ENCODE data around the gene CCDC197.

CCDC197 gene

DNA sequence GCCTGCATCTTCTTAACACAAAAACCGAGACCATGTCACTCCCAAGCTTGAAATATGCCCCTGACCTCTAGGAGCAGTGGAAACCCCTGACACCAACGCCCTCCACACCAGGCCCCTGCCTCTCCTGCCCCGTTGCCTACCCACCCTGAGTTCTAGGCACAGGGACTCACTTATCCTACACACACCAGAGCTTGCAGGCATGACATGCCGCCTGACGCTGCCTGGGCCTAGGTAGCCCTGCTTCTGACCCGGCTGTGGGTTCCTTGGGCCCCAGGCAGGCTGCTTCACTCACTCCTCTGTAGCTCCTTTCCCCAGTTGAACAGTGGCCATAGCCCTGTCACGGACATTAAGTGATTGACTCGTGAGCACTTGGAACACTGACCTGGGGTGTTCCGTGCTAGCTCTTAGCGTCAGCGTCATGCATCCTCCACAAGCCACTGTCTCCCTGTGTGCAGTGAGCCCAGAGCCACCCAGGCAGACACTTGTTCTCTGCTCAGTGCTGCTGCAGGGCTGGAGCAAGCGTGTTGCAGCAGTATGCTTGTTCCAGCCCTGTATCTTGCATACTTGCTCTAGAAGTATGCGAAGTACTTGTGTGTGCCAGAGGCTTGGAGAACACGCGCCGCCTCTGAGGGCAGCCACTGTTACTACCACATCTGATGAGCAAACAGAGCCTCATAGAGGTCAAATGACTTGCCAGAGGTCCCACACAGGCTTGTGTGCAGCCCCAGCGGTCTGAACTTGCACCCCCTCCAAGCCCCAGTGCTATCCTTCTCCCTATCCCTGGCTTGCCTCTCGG, 44.6 kb downstream of the CCDC197 start:
- no peak for DNase-seq (ENCODE audit: low read depth, low spot score)

DNA sequence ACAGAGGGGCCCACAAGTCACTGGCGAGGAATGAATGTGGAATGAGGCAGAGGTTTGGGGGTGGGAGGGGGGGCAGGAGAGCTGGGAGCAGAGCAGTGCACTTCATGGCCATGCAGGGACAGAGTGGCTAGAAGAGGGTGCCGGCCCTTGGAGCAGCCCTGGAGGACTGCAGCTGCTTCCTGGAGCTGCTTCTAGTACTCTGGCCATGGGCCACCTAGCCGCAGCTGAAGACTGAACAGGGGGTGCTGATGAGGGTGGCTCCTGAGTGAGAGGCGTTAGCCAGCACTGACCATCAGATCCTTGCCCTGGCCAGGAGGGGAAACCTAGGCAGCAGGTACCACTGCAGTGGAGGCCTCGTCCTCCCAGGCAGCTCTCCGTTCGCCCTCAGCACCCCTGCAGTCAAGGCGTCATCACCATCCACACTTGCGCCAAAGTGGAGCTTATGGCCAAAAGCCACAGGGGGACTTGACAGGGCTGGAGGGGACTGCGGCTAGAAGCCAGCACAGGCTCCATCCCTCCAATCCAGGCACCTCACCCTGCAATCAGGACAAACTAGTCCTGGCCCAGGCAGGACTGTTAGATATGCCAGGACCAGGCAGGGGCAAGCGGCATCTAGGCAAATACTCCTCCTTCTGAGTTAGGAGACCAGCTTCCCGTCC, 45.5 kb downstream of the CCDC197 start:
- no peak for DNase-seq (ENCODE audit: low read depth, low spot score)

DNA sequence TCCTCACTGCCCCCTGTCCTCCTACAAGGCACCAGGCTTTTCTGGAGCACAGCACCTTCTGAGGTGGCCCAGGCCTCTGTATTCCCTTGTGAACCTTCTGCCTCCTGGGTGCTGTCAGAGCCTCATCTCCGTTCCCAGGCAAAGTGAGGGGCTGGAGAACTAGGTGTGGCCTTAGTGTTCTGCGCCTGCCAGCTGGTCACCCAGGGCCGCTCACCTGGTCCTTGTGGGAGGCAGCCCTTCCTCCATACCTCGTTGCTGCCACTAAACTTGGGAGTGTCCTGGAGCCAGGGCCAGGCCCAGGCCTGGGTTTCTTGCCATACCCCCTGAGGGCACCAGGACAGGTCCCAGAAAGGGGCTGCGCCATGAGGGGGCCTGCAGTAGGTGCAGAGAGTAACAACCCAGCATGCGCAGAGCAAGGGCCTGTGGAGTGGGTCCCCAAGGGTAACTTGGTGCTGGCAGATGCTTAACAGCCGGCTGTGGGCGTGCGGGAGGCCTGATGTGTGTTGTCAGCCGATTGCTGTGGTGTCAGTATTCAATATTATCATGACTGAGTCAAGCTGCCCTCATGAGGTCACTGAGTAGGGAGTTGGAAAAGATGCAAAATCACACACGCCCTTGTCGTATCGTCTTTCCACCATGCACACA, 46.1 kb downstream of the CCDC197 start:
- no peak for DNase-seq (ENCODE audit: low read depth, low spot score)

DNA sequence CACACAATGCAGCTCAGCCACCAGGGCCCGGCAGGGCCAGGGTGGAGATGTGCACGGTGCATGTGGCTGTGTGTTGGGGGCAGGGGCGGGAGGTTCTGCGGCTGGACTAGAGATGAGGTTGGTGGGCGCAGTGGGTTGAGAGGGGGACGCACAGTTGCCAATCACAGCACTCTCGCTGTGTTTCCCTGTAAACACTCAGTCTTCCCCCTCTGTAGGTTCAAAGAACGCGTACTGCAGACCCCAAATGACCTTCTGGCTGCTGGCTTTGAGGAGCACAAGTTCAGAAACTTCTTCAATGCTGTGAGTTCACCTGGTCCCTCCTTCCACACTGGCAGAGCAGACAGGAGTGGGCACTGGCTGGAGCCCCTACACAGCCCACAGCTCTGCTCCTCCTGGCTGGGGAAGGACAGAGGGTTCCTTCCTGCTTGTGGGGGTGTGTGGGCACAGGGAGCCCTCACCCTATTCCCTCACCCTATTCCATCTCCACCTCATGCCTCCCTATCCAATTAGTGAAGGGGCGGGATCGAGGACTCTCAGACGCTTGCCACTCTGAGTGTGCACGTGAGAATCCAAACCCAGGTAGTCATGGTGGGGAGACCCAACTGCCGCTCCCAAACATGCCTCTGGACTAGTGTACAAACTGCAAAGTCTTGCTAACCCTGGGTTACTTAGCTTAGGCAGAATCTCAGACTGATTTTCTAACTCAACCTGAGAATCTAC, 46.8 kb downstream of the CCDC197 start:
- DNase-seq (ENCODE audit: low read depth, low spot score) = no peak

DNA sequence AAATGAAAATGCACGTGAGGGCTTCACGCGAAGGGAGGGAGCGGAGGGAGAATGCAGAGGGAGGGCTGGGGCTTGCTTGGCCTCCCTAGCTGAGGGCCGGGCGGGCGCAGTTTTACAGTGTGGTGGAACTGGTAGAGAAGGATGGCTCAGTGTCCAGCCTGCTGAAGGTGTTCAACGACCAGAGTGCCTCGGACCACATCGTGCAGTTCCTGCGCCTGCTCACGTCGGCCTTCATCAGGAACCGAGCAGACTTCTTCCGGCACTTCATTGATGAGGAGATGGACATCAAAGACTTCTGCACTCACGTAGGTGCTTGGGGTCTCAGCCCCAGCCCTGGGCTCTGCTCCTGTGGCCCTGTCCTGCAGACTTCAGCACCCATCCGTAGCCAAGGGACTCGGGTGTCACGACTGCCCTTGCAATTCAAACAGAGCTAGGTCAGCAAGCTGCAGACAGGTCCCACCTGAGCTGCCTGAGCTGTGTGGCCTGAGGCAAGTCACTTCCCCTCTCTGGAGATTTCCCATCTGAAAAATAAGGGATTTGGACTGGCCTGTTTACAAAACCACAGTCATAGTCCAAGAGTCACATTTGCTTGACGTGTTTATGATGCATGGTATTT, 47.5 kb downstream of the CCDC197 start:
- no peak for DNase-seq (ENCODE audit: low read depth, low spot score)

DNA sequence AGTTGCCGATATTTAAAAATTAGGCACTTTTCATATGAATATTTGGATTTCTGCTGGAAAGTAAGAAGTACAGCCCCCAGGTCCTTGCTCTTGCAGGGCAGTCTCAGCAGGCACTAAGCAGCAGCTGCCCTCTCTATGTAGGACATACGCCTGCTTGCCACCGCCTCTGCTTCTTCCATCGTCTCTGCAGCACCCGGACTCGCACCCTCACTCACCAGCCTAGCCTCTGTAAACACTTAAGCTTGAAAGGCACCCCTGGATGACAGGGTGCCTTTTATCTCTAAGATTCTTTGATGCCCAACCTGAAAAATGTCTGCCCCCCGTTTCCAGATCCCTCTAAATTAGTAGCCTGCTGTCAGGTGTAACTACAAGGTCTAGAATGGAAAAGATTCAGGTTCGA, 48.0 kb downstream of the CCDC197 start:
- DNase-seq (ENCODE audit: low read depth, low spot score) = no peak

DNA sequence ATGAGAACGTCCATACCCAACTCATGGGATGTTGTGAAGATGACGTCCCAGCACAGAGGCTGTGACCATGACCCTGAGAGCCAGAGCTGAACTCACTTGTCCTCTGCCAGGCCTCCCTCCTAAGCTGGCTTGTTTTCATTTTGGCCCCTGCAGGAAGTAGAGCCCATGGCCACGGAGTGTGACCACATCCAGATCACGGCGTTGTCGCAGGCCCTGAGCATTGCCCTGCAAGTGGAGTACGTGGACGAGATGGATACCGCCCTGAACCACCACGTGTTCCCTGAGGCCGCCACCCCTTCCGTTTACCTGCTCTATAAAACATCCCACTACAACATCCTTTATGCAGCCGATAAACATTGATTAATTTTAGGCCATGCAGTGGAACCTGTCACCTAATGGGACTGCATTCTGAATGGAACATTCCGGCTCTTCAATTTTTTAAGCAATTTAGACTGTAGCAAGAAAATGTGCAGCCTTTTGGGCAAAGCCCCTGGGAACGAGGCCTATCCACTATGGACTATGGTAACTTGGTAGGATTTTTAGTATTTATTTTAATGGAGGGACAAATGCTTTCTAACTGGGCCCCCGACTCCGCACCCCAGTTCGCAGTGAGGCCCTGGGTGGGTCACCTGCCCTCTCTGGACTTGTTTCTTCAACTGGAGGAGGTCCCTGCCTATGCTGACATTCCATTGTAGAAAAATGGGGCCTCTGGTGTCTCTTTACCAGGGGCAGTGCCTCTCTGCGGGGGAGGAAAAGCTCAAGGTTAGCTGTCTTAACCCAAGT, 48.7 kb downstream of the CCDC197 start:
- no peak for DNase-seq (ENCODE audit: low read depth, low spot score)

DNA sequence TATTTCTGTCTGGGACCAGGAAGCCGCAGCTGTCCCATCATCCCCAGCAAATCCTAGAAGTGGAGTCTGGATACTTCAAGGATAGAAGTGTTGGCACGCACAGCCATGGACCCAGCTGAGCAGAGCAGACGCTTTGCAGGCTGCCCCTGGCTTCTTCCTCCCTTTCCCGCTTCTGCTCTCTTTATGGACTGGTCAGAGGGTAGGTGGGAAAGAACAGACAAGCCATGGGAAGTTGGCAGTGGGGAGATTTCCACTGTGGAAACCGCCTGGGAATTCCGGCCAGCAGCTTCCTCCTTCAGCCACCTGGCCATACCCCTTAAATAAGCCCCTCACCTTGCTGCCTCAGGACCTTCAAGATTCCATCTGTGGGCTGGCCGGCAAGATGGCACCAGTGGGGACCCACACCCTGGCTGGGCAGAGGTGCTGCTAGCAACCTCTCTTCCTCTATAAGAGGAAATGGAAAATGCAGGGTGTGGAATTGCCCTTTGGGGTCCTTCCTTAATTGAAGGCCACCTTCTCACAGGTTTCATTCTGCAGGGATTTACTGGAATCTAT, 49.7 kb downstream of the CCDC197 start:
- no peak for DNase-seq (ENCODE audit: low read depth, low spot score)

DNA sequence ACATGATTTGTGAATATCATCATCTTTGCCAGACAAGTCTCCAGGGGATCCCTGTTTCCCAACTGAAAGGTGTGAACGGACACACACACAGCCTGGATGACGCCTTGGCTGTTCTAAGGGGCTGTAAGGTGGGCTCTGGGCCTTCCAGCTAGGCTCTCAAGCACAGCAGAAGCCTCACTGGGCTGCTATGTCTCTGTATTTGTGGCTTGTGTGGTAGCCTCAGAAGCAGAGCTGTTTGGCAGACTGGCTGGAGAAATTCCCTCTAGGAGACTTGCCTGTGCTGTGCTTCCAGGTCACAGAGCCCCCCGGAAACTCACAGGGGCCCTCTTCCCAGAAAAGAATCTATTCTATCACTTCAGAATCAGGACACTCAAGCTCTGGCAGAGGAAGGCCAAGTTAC, 50.5 kb downstream of the CCDC197 start:
- no peak for DNase-seq (ENCODE audit: low read depth, low spot score)

DNA sequence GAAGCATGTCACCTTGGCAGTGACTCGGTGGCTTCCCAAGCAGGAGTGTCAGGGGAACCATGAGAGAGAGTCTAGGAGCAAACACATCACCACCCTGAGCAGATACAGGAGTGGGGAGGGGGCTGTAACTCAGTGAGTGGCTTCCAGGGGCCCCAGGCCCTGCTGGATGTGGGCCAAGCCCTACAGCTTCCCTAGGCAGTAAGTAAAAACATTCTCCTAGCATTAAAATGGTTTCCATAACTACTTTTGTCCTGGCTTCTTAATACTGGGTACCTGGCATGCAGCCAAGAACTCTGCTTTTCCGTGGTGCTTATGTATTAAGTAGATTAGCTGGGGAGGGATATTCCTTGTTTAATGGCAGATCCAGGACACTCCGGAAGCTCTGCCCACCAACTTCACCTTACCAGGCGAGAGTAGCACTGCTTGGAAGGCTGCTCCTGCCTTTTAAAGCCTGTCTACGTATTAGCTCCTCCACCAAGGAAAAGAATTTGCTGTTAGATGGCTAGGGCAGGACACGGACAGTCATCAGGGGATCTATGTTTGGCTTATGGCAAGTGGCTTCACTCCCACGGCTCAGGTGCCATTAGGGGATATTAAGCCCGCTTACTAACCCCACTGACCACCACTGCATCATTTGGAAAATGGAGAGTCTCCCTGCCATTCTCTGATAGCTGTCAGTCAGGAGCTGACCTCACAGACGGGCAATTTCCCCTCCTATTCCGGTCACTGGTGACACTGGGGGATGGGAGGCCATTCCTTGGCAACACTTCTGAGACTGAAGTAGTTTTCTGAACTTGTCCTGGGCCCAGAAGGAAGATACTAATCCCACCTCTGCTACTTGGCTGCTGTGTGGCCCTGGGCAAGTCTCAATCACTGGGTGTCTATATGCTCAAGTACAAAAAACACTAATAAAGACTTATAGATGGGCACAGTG, 51.9 kb downstream of the CCDC197 start:
- no peak for DNase-seq (ENCODE audit: low read depth, low spot score)

DNA sequence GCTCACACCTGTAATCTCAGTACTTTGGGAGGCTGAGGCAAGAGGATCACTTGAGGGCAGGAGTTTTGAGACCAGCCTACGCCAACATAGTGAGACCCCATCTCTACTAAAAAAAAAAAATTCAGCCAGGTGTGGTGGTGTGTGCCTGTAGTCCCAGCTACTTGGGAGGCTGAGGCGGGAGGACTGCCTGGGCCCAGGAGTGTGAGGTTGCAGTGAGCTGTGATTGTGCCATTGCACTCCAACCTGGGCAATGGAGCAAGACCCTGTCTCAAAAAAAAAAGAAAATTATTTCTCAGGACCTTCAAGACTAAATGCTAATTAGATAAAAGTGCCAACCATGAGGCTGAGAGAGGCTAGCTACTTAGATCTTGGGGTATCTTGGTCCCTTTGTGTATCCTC, 52.5 kb downstream of the CCDC197 start:
- no peak for DNase-seq (ENCODE audit: low read depth, low spot score)

DNA sequence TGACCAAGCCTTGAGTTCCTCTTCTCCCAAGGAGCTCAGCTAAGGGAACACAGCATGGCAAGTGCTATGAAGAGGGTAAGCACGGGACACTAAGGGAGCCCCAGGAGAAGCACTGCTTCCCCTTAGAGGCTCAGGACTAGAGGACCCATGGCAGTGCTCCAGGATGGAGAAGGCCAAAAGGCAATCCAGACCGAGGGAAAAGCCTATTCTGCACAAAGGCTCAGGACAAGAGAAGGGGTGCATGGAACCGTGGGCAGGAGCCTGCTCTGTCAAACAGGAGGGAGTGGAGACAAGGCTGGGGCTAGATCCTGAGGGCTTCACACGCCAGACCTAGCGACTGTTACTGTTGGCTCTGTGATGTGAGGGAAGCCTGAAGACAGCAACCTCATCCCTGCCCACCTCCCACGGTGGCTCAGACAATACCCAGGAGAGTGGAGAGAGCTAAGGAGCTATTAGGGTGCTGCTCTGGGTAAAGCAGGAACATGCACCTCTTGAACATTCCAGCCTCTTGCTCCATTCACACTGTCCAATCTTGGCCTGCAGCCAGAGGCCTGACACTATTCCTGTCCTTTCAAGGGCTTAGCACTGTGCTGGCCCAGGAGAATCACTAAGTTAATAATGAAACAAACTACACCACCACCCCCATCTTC, 53.3 kb downstream of the CCDC197 start:
- DNase-seq (ENCODE audit: low read depth, low spot score) = no peak

DNA sequence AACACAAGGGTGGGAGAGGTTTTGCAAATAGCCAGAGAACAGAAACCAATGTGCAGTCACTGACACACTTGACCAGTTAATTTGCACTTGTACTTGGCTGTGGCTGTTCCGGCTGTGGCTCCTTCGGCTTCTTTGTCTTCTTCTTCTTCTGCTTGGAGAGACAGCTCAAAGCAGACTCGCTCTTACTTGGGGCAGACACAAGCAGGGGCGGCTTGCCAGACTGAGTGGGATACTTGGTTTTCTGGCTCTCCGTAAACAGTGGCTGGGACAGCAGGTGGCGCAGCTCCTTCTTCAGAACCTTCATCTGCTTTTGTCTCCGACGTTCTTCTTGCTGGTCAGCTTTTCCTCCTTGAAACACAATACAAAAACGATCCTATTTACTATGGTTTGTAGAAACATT, 54.0 kb downstream of the CCDC197 start:
- DNase-seq (ENCODE audit: low read depth, low spot score) = no peak

DNA sequence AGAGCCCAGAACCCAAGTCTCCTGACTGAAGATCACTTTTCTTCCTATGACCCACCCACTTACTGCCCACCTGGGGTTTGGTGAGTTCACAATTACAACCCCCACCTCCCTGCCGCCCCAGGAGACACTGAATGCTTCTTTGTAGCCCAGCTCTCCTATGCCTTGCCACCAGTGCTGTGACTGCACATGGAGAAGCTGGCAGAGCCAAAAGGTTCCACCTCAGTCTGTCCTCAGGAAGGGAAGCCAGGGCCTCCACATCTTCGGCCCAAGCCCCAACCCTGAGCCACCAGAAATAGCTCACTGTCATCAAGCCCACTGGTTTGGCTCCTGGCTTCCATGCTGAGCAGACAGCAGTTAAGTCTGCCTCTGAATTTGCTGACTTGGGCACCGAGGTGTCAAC, 54.7 kb downstream of the CCDC197 start:
- DNase-seq (ENCODE audit: low read depth, low spot score) = no peak

DNA sequence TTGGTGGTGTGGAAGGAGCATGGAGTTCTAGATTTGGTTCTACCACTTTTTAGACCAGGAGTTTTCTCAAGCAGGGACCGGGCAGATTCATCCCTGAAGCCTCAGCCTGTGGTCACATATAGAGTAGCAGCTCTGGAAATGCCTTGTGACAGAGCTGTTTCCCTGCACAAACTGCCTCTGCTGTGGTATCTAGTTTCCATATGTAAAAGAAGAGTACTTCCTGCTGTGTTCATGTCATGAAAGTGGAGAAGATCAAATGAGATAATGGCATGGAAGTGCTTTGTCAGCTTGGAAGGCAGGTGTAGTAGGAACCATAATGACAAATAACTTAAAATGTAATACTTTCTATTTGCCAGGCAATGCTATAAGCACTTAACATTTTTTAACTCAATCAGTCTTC, 55.1 kb downstream of the CCDC197 start:
- no peak for DNase-seq (ENCODE audit: low read depth, low spot score)

DNA sequence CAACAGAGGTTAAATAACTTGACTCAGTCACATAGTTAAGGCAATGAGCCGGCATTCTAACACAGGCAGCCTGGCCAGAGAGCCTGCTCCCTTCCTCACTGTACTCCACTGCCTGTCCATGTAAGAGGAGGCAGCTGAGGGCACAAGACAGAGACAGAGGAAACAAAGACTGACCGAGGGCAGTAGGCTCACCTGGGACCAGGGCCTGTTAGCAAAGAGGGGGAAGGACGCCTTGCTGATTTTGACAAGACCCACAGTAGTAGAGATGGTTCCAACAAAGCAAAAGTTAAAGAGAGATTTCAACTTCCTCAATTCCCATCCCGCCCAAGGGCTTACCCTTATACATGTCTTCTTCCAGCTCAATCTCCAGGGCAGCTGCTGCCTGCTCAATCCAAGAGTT, 55.6 kb downstream of the CCDC197 start:
- DNase-seq (ENCODE audit: low read depth, low spot score) = no peak

DNA sequence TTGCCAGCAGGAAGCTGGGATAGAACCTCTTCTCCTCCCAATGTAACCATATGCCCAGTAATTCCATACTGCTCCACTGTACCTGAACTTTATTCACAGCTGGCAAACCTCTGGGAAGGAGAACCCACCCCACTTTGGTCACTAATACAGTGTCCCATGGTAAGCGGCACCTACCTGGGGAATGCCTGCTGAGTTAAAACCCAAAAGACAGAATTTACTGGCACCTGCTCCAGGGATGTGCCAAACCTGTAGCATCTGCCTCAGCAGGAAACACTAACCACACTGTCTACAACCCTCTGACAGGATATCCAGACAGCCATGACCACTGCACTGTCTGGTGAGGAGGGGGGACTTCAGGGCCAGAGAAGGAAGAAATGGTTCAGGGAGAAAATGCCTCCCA, 57.3 kb downstream of the CCDC197 start:
- DNase-seq (ENCODE audit: low read depth, low spot score) = no peak

DNA sequence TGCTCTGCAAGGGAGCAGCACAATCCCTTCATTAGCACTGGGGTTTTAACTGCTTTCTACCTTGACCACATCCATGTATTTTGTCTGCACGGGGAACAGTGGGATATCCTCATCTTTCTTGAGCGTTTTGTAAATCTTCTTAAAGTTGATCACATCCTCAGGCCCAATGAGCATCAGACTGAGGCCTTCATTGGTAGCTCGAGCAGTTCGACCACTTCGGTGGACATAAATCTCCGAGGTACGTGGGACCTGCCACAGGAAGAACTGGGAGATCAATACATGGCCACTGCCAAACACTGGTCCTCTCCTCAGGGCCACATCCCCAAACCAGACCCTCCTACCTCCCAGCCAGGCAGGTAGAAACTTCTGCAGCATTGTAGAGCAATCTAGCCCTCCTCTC, 57.8 kb downstream of the CCDC197 start:
- no peak for DNase-seq (ENCODE audit: low read depth, low spot score)
